A673 (cell line): ENCODE results near the gene GPR152. TPM values are rescaled to one million over a fixed set of nuclear protein-coding genes. Genes with fewer than 3 reads are reported as not detected.
"Not testable (repeated sequence)": the region's sequence is repeated elsewhere in the genome, so short reads cannot be mapped to it uniquely, and the experiment has no call there.

ENCODE experiments used
- BruUV-seq: library from RNA; stranded (reverse); fragments of 400-500 nt; replicated peaks from 2 replicates; lab custom pipeline; 2021; lab: Mats Ljungman, UMichigan
- CTCF ChIA-PET: fragments of 300-600 bp; sonication (Branson Sonifier 250); formaldehyde crosslinking; loops from one replicate; lab custom pipeline; 2022; ENCODE audit warnings: antibody characterized with exemption; lab: Charles Lee
- POLR2A ChIA-PET: fragments of 300-600 bp; sonication (Branson Sonifier 250); formaldehyde crosslinking; loops from one replicate; lab custom pipeline; 2022; ENCODE audit warnings: antibody characterized with exemption; ENCODE audit not compliant: low non-redundant PET; lab: Charles Lee
- DNase-seq: peaks from one replicate; pipeline ENCODE4 v3.0.0-alpha.2; 2015; ENCODE audit warnings: low spot score
- H3K27ac ChIP-seq: fragments of 200-600 bp; sonication (generic); 2 replicates; pipeline ENCODE4 v1.5.1; 2016; ENCODE audit warnings: mixed run types, low read depth, mild to moderate bottlenecking, mixed read lengths, antibody characterized with exemption, low read length; ENCODE audit not compliant: poor library complexity, severe bottlenecking
- H3K27me3 ChIP-seq: fragments of 200-600 bp; sonication (generic); replicated peaks from 2 replicates; pipeline ENCODE4 v1.6.1; 2017; ENCODE audit warnings: mixed run types, low read depth, mild to moderate bottlenecking, mixed read lengths, antibody characterized with exemption, low read length; ENCODE audit not compliant: insufficient read depth, poor library complexity
- H3K36me3 ChIP-seq: fragments of 200-600 bp; sonication (generic); 2 replicates; pipeline ENCODE4 v1.6.1; 2016; ENCODE audit warnings: mixed run types, mild to moderate bottlenecking, mixed read lengths, antibody characterized with exemption, low read length; ENCODE audit not compliant: insufficient read depth, poor library complexity, severe bottlenecking
- H3K4me1 ChIP-seq: fragments of 200-600 bp; sonication (generic); 2 replicates; pipeline ENCODE4 v1.6.1; 2017; ENCODE audit warnings: mixed run types, mild to moderate bottlenecking, mixed read lengths, antibody characterized with exemption, low read length; ENCODE audit not compliant: insufficient read depth, poor library complexity, severe bottlenecking
- H3K4me3 ChIP-seq: fragments of 200-600 bp; sonication (generic); 2 replicates; pipeline ENCODE4 v1.5.1; 2016; ENCODE audit warnings: low read depth, mixed run types, mild to moderate bottlenecking, mixed read lengths, low read length; ENCODE audit not compliant: poor library complexity, severe bottlenecking
- H3K9me3 ChIP-seq: fragments of 200-600 bp; sonication (generic); 2 replicates; pipeline ENCODE4 v1.6.1; 2016; ENCODE audit warnings: mixed run types, low read depth, mild to moderate bottlenecking, mixed read lengths, antibody characterized with exemption, low read length; ENCODE audit not compliant: poor library complexity, severe bottlenecking
- EZH2 ChIP-seq: fragments of 200-600 bp; sonication (generic); IDR thresholded peaks from 2 replicates; pipeline ENCODE4 v1.6.1; 2017; ENCODE audit warnings: borderline replicate concordance, low read depth, mild to moderate bottlenecking, mixed read lengths, antibody characterized with exemption, low read length; ENCODE audit not compliant: poor library complexity, severe bottlenecking
- intact Hi-C: fragments of 100-400 bp; cut with micrococcal nuclease; formaldehyde crosslinking; loops from one replicate; pipeline ENCODE4 v1.10.0; 2022; ENCODE audit not compliant: unreplicated experiment
- total RNA-seq: library from RNA; stranded (reverse); gene quantifications from 2 replicates; pipeline ENCODE4 v1.2.3, GENCODE V29; 2021
- TF ChIP-seq, protein P1 (sequence below): fragments of 300-800, 200-600 bp; sonication (generic); conservative IDR thresholded peaks from 2 replicates; pipeline ENCODE4 v1.5.1; 2017; ENCODE audit warnings: low read depth, mild to moderate bottlenecking, antibody characterized with exemption, low read length, moderate library complexity, mixed read lengths

The GPR152 gene
- total RNA-seq, 1 experiment from 2014 or later = not detected

DNA sequence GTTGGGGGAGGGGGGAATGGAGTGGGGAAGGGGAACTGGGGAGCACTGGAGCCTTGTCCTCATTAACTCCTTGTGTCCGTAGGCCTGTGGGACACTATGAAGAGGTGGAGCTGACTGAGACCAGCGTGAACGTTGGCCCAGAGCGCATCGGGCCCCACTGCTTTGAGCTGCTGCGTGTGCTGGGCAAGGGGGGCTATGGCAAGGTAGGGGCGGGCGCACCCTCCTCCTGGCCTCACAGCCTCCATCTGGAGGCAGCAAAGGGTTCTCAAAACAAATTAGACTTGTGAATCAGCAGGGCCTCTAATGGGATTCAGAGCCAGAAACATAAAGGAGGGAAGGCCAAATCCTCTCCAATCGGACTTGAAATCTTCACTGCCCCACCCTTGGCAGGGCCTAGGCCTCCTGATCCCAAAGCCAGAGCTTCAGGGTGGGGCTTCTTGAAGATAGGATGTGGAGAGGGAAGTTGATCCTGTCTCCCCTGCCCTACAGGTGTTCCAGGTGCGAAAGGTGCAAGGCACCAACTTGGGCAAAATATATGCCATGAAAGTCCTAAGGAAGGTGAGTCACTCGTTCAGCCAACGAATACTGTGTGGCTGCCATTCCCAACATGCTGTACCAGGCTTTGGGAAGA lies 23.4 kb downstream of the GPR152 start:
- intact Hi-C loops = no loop called here
- POLR2A ChIA-PET = interaction anchor here (0.6 kb wide), 1 partner anchor 54 kb away, joined by 7 read pairs; the partner anchor contains the start of gene AIP

DNA sequence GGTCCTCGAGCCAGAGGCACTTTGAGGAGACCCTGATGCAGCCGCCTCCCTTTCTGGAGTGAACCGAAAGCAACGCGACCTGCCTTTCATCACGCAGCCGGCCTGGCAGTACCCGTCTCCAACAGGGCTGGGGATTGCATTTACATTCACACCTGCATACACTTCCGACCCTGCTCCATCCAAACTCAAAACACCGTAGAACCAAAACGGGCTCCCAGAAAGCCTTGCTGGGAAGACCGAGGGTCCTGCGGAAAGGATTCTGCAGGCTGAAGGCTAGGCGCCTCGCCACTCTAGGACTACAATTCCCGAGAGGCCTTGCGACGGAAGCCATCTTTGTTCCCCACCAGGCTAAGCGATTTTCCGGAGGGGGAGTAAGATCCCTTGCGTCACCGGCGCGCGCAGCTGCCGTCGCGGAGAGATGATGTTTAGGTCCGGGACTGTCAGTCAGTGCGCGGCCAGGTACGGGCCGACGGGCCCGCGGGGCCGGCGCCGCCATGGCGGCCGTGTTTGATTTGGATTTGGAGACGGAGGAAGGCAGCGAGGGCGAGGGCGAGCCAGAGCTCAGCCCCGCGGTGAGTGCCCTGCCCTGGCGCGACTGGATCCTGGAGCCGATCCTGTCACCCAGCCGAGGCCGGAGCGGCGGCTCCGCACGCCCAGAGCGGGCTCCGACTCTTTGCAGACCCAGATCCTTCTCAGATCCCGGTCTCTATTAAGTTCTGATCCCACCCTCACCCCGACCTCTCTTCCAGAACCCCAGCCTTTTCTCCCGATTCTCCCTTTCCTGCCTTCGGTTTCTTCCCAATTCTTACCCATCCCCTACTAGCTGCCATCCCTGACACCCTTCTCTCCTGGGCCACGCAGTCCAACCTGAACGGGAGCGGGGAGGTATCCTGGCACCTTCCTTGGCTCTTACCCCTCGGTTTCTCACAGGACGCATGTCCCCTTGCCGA lies 24.2 kb downstream of the GPR152 start, which contains the start of gene RPS6KB2:
Gene RPS6KB2 (plus strand): TSS at position 443 of the 950 bp plus-strand sequence. CDS start 52 bp downstream, at position 495.
- POLR2A ChIA-PET = no interaction called here
- peak within 1 kb of the TSS; percentile 78 for H3K27ac ChIP-seq

More for the DNA sequence above, 23.4 kb downstream of the GPR152 start:
- no peak for DNase-seq
- TSS peak; percentile 46 for BruUV-seq
- H3K27me3 ChIP-seq = no peaks in the 10 kb centered on the region
- H3K4me3 ChIP-seq = peak overlapping the region; percentile 74
- CTCF ChIA-PET = no interaction called here
- peaks cover 11% of the 10 kb centered on the region for H3K4me1 ChIP-seq
- peaks cover 15% of the 10 kb centered on the region for H3K36me3 ChIP-seq
- no peaks in the 10 kb centered on the region for H3K9me3 ChIP-seq
- peak overlapping the region; percentile 78 for H3K27ac ChIP-seq
- TF ChIP-seq, protein P1, sequence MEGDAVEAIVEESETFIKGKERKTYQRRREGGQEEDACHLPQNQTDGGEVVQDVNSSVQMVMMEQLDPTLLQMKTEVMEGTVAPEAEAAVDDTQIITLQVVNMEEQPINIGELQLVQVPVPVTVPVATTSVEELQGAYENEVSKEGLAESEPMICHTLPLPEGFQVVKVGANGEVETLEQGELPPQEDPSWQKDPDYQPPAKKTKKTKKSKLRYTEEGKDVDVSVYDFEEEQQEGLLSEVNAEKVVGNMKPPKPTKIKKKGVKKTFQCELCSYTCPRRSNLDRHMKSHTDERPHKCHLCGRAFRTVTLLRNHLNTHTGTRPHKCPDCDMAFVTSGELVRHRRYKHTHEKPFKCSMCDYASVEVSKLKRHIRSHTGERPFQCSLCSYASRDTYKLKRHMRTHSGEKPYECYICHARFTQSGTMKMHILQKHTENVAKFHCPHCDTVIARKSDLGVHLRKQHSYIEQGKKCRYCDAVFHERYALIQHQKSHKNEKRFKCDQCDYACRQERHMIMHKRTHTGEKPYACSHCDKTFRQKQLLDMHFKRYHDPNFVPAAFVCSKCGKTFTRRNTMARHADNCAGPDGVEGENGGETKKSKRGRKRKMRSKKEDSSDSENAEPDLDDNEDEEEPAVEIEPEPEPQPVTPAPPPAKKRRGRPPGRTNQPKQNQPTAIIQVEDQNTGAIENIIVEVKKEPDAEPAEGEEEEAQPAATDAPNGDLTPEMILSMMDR = no peak
- TF ChIP-seq EZH2 = no peak

DNA sequence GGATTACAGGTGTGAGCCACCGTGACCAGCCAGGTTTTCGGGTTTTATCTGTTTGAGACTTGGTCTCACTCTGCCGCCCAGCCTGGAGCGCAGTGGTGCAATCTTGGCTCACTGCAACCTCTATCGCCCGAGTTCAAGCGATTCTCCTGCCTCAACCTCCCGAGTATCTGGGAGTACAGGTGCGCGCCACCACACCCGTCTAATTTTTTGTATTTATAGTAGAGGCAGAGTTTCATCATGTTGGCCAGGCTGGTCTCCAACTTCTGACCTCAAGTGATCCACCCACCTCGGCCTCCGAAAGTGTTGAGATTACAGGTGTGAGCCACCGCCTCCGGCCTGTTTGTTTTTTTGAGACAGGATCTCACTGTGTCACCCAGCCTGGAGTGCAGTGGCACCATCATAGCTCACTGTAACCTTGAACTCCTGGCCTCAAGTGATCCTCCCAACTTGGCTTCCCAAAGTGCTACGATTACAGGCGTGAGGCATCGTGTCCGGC lies 25.1 kb downstream of the GPR152 start:
- H3K9me3 ChIP-seq, POLR2A ChIA-PET, DNase-seq, intact Hi-C loops, BruUV-seq, CTCF ChIA-PET, H3K36me3 ChIP-seq, H3K27me3 ChIP-seq: not testable (repeated sequence)
- H3K4me3 ChIP-seq = peak overlapping the region; percentile 74
- peaks cover 11% of the 10 kb centered on the region for H3K4me1 ChIP-seq
- H3K27ac ChIP-seq = peak overlapping the region; percentile 78

More for the DNA sequence above, 24.2 kb downstream of the GPR152 start, which contains the start of gene RPS6KB2:
- intact Hi-C loops = no loop called here
- no TSS peak for BruUV-seq
- Histone ChIP-seq H3K4me3 (peak within 1 kb of the TSS; percentile 74), H3K9me3 (no peaks in the 10 kb centered on the region), H3K27me3 (no peaks in the 10 kb centered on the region), H3K4me1 (peaks cover 11% of the 10 kb centered on the region), H3K36me3 (peaks cover 8% of the 10 kb centered on the region)
- no peak for TF ChIP-seq EZH2
- TF ChIP-seq, protein P1 = no peak
- peak; percentile 99 for DNase-seq
- CTCF ChIA-PET = no interaction called here
